C4-2B (cell line): ENCODE results near the gene MAB21L2.

Experiments used
- ZFX ChIP-seq: fragments of 450-650 bp; IDR thresholded peaks from 2 replicates; pipeline ENCODE4 v1.6.1; 2017
- TF ChIP-seq, protein P1 (sequence below): fragments of 450-650 bp; conservative IDR thresholded peaks from 2 replicates; pipeline ENCODE4 v1.5.1; 2017; ENCODE audit warnings: mild to moderate bottlenecking

DNA sequence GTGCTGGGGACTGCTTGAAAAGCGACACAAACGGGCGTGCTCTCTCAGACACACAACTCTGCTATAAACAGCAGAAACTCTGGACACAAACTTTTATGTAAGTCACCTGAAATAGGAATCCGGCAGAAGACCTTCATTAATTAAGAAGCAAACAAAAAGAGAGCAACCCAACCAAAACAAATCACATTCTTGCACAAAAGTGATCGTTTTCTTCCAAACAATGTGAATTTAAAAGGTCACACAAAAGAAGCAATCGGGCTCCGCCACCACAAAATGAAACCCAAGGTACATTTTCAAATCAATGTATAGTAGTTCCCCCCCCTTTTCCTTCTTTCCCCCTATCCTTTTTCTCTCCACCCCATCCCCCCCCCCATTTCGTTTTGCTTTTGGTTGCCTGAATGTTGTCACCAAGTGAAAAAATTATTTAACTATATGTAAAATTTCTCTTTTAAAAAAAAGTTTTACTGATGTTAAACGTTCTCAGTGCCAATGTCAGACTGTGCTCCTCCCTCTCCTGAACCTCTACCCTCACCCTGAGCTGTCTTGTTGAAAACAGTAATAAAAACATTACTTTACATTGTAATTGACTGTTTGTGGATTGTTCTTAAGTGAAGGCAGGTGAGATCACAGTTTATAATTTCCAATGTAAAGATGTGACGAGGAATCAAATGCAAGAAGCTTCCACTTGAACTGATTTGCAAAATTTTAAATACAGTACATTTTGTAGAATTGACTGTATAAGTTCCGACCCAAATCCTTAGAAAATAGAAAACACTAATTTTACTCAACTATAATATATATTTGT, 2.4 kb downstream of the MAB21L2 start:
- TF ChIP-seq, protein P1, sequence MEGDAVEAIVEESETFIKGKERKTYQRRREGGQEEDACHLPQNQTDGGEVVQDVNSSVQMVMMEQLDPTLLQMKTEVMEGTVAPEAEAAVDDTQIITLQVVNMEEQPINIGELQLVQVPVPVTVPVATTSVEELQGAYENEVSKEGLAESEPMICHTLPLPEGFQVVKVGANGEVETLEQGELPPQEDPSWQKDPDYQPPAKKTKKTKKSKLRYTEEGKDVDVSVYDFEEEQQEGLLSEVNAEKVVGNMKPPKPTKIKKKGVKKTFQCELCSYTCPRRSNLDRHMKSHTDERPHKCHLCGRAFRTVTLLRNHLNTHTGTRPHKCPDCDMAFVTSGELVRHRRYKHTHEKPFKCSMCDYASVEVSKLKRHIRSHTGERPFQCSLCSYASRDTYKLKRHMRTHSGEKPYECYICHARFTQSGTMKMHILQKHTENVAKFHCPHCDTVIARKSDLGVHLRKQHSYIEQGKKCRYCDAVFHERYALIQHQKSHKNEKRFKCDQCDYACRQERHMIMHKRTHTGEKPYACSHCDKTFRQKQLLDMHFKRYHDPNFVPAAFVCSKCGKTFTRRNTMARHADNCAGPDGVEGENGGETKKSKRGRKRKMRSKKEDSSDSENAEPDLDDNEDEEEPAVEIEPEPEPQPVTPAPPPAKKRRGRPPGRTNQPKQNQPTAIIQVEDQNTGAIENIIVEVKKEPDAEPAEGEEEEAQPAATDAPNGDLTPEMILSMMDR: no peak
- TF ChIP-seq ZFX: no peak
